Neural progenitor cell (in vitro differentiated cells): ENCODE measurements around the gene RNF213. TPM values are rescaled to one million over a fixed set of nuclear protein-coding genes. Genes with fewer than 3 reads are reported as not detected.

ENCODE experiments used
- DNase-seq: peaks from one replicate; pipeline ENCODE4 v3.0.0-alpha.2; 2016; ENCODE audit warnings: low spot score
- H2AFZ ChIP-seq: fragments of 200-600 bp; sonication (generic); replicated peaks from 2 replicates; pipeline ENCODE4 v1.6.1; 2016; ENCODE audit warnings: antibody characterized with exemption
- H3F3A ChIP-seq: fragments of 200-600 bp; sonication (generic); 2 replicates; pipeline ENCODE4 v1.6.1; 2016; ENCODE audit warnings: antibody characterized with exemption, low read depth
- H3K27ac ChIP-seq: fragments of 200-600 bp; sonication (generic); 2 replicates; pipeline ENCODE4 v1.5.1; 2016; ENCODE audit warnings: mild to moderate bottlenecking
- H3K27me3 ChIP-seq: fragments of 200-600 bp; sonication (generic); 2 replicates; pipeline ENCODE4 v1.6.1; 2016; ENCODE audit warnings: mild to moderate bottlenecking, moderate library complexity
- H3K36me3 ChIP-seq: fragments of 200-600 bp; sonication (generic); 2 replicates; pipeline ENCODE4 v1.5.1; 2016
- H3K4me1 ChIP-seq: fragments of 200-600 bp; sonication (generic); 2 replicates; pipeline ENCODE4 v1.6.1; 2016; ENCODE audit warnings: mixed run types
- H3K4me2 ChIP-seq: fragments of 200-600 bp; sonication (generic); 2 replicates; pipeline ENCODE4 v1.6.1; 2016
- H3K4me3 ChIP-seq: fragments of 200-600 bp; sonication (generic); 2 replicates; pipeline ENCODE4 v1.5.1; 2016
- H3K79me2 ChIP-seq: fragments of 200-600 bp; sonication (generic); 2 replicates; pipeline ENCODE4 v1.6.1; 2016; ENCODE audit warnings: low read depth
- H3K9ac ChIP-seq: fragments of 200-600 bp; sonication (generic); 2 replicates; pipeline ENCODE4 v1.6.1; 2016
- H3K9me3 ChIP-seq: fragments of 200-600 bp; sonication (generic); 2 replicates; pipeline ENCODE4 v1.5.1; 2016; ENCODE audit warnings: low read depth
- H4K20me1 ChIP-seq: fragments of 200-600 bp; sonication (generic); 2 replicates; pipeline ENCODE4 v1.6.1; 2016; ENCODE audit warnings: low read depth
- H3K27ac Mint-ChIP-seq: 3 replicates; pipeline ENCODE4 v1.8.0; 2021; ENCODE audit warnings: mixed read lengths
- H3K27me3 Mint-ChIP-seq: 2 replicates; pipeline ENCODE4 v1.8.0; 2022; ENCODE audit warnings: low read depth, mild to moderate bottlenecking, inconsistent platforms, moderate library complexity, mixed read lengths; ENCODE audit not compliant: insufficient read depth
- H3K36me3 Mint-ChIP-seq: 3 replicates; pipeline ENCODE4 v1.8.0; 2021; ENCODE audit warnings: mixed read lengths
- H3K4me1 Mint-ChIP-seq: 3 replicates; pipeline ENCODE4 v1.8.0; 2021; ENCODE audit warnings: mixed read lengths
- H3K4me3 Mint-ChIP-seq: 3 replicates; pipeline ENCODE4 v1.8.0; 2021; ENCODE audit warnings: mild to moderate bottlenecking, moderate library complexity, mixed read lengths
- H3K9me3 Mint-ChIP-seq: 3 replicates; pipeline ENCODE4 v1.8.0; 2020; ENCODE audit warnings: mixed read lengths
- EZH2 ChIP-seq: fragments of 200-600 bp; sonication (generic); IDR thresholded peaks from 2 replicates; pipeline ENCODE4 v1.6.1; 2017; ENCODE audit warnings: antibody characterized with exemption, mild to moderate bottlenecking, moderate library complexity
- EZH2phosphoT487 ChIP-seq: fragments of 200-600 bp; sonication (generic); IDR thresholded peaks from 2 replicates; pipeline ENCODE4 v1.6.1; 2017; ENCODE audit warnings: antibody characterized with exemption
- total RNA-seq: library from RNA; depleted of rRNA; stranded (reverse); fragments of >200 nt; gene quantifications from 2 replicates; pipeline ENCODE4 v1.2.3, GENCODE V29; 2015; ENCODE audit warnings: low replicate concordance
- TF ChIP-seq, protein P1 (sequence below): fragments of 200-600 bp; sonication (generic); IDR thresholded peaks from 2 replicates; pipeline ENCODE4 v1.5.1; 2017; ENCODE audit warnings: antibody characterized with exemption, mild to moderate bottlenecking

Gene RNF213
- total RNA-seq, 1 donor from 2014 or later = 19.8 TPM

DNA sequence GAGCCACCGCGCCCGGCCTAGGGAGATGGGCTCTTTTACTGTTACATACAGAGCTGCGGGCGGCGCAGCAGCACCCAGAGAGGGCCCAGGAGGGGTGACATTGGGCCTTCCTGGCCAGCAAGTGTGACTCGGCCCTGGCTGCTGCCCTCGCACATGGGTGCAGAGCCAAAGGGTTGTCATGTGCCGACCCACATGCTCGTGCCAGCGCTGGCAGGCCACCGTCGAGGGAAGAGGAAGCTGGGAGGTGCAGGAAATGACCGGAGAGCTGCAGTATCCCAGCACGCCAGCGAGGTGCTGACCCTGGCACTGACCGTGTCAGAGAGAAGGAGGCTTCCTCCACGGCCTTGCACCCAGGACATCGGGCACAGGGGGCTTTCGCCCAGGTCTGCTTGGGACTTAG, 162.3 kb downstream of the RNF213 start:
- H3K36me3 Mint-ChIP-seq = peaks cover 5% of the 10 kb centered on the region
- H3K36me3 ChIP-seq = no peaks in the 10 kb centered on the region
- H3K27ac Mint-ChIP-seq = no peak overlapping the region
- H2AFZ ChIP-seq = no peak overlapping the region
- H4K20me1 ChIP-seq = peaks cover 5% of the 10 kb centered on the region
- TF ChIP-seq, protein P1, sequence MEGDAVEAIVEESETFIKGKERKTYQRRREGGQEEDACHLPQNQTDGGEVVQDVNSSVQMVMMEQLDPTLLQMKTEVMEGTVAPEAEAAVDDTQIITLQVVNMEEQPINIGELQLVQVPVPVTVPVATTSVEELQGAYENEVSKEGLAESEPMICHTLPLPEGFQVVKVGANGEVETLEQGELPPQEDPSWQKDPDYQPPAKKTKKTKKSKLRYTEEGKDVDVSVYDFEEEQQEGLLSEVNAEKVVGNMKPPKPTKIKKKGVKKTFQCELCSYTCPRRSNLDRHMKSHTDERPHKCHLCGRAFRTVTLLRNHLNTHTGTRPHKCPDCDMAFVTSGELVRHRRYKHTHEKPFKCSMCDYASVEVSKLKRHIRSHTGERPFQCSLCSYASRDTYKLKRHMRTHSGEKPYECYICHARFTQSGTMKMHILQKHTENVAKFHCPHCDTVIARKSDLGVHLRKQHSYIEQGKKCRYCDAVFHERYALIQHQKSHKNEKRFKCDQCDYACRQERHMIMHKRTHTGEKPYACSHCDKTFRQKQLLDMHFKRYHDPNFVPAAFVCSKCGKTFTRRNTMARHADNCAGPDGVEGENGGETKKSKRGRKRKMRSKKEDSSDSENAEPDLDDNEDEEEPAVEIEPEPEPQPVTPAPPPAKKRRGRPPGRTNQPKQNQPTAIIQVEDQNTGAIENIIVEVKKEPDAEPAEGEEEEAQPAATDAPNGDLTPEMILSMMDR = no peak
- TF ChIP-seq EZH2phosphoT487 (no peak), EZH2 (no peak)
- H3K4me1 Mint-ChIP-seq = peaks cover 4% of the 10 kb centered on the region
- H3K27me3 ChIP-seq = no peaks in the 10 kb centered on the region
- H3K27me3 Mint-ChIP-seq = peaks cover 4% of the 10 kb centered on the region
- H3K9me3 ChIP-seq = no peaks in the 10 kb centered on the region
- H3K9me3 Mint-ChIP-seq = no peaks in the 10 kb centered on the region
- no peak for DNase-seq
- no peak overlapping the region for H3K27ac ChIP-seq
- H3K79me2 ChIP-seq = no peaks in the 10 kb centered on the region
- H3K4me3 ChIP-seq = no peak overlapping the region
- H3K4me2 ChIP-seq = no peak overlapping the region
- H3F3A ChIP-seq = no peaks in the 10 kb centered on the region
- H3K9ac ChIP-seq = no peak overlapping the region
- peaks cover 10% of the 10 kb centered on the region for H3K4me1 ChIP-seq
- no peak overlapping the region for H3K4me3 Mint-ChIP-seq

DNA sequence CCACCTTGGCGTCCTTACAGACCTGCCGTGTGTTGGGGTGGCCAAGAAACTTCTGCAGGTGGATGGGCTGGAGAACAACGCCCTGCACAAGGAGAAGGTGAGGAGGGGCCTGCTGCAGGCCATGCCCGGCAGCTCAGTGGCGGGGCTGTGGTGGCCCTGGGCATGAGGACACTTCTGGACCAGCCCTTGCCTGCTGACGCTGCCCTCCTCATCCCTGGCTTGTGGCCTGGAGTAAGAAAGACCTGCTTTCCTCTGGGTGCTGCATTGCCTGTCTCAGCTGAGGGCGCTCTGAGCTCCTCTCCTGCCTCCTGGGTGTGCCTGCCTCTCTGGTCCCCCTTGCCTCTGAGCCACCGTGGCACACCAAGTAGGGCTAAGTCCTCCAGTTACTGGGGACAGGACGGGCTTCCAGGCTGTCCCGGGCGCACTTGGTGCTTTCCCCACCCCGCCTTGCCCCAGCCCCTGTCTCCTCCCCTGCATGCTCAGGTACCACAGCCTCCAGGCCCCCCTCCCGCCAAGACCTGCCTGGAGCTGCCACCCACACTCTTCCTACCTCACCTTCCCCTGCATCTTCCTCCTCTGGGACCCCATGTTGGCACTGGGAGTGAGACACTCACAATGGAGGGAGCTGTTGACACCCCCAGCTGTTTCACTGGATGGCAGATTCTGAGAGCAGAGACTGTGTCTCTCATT, 163.0 kb downstream of the RNF213 start:
- H3K36me3 Mint-ChIP-seq = peaks cover 5% of the 10 kb centered on the region

DNA sequence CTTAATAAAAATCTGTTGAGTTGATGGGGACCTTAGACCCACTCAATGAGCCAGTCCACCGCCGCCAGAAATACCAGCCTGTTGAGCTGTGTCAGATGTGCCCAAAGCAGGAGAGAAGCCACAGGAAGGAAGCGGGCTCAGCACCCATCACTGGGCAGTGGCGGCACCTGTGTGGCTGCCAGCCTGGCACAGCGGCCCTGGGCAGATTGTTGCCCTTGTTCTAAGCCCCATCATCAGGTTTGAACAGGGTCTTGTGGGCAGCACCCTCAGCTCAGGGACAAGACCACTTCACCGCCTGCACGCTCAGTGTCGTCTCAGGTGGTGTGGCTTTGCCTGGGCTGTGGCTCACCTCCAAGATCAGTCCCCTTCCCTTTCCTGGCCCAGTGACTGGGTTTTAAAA, 163.6 kb downstream of the RNF213 start:
- H3K4me2 ChIP-seq = no peak overlapping the region
- H3K4me1 Mint-ChIP-seq = peaks cover 4% of the 10 kb centered on the region
- no peak overlapping the region for H3K27ac ChIP-seq
- peaks cover 4% of the 10 kb centered on the region for H3K27me3 Mint-ChIP-seq
- no peaks in the 10 kb centered on the region for H3F3A ChIP-seq
- H3K27ac Mint-ChIP-seq = no peak overlapping the region
- no peak overlapping the region for H3K4me3 Mint-ChIP-seq
- no peak overlapping the region for H3K9ac ChIP-seq
- TF ChIP-seq, protein P1 = no peak
- TF ChIP-seq EZH2 (no peak), EZH2phosphoT487 (no peak)
- no peaks in the 10 kb centered on the region for H3K79me2 ChIP-seq
- H3K36me3 Mint-ChIP-seq = peaks cover 5% of the 10 kb centered on the region
- no peaks in the 10 kb centered on the region for H3K27me3 ChIP-seq
- peaks cover 13% of the 10 kb centered on the region for H3K4me1 ChIP-seq
- H3K9me3 ChIP-seq = no peaks in the 10 kb centered on the region
- peaks cover 7% of the 10 kb centered on the region for H4K20me1 ChIP-seq
- no peak overlapping the region for H2AFZ ChIP-seq
- no peak overlapping the region for H3K4me3 ChIP-seq
- H3K9me3 Mint-ChIP-seq = no peaks in the 10 kb centered on the region
- no peaks in the 10 kb centered on the region for H3K36me3 ChIP-seq
- no peak for DNase-seq

More for the DNA sequence above, 163.0 kb downstream of the RNF213 start:
- Histone ChIP-seq H3K9me3 (no peaks in the 10 kb centered on the region), H3K9ac (no peak overlapping the region), H3K27ac (no peak overlapping the region), H3K27me3 (no peaks in the 10 kb centered on the region), H3F3A (no peaks in the 10 kb centered on the region), H3K4me1 (peaks cover 13% of the 10 kb centered on the region), H3K4me2 (no peak overlapping the region), H3K79me2 (no peaks in the 10 kb centered on the region), H3K36me3 (no peaks in the 10 kb centered on the region), H2AFZ (no peak overlapping the region), H3K4me3 (no peak overlapping the region), H4K20me1 (peaks cover 7% of the 10 kb centered on the region)
- H3K27ac Mint-ChIP-seq = no peak overlapping the region
- H3K27me3 Mint-ChIP-seq = peaks cover 4% of the 10 kb centered on the region
- no peaks in the 10 kb centered on the region for H3K9me3 Mint-ChIP-seq
- peaks cover 4% of the 10 kb centered on the region for H3K4me1 Mint-ChIP-seq
- H3K4me3 Mint-ChIP-seq = no peak overlapping the region
- no peak for DNase-seq
- TF ChIP-seq, protein P1 = no peak
- no peak for TF ChIP-seq EZH2
- no peak for TF ChIP-seq EZH2phosphoT487
